ENCODE results near the gene DIP2C. TPM values are rescaled to one million over a fixed set of nuclear protein-coding genes. Genes with fewer than 3 reads are reported as not detected.
A peak's percentile ranks its signal among the peaks of the same experiment; 100 is the strongest.

Gene DIP2C
- total RNA-seq, 1 donor from 2014 or later = 5.1 TPM

DNA sequence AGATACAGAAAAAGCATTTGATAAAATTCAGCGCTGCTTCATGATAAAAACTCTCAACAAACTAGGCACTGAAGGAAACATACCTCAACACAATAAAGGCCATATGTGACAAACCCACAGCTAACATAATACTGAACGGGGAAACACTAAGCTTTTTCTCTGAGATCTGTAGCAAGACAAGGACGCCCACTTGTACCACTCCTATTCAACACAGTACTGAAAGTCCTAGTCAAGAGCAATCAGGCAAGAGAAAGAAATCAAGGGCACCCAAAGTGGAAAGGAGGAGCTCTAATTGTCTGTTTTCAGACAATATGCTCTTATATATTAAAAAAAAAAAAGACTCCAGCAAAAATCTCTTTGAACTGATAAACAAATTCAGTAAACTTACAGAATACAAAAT is 13.3 kb downstream of the DIP2C start:
- no peak for DNase-seq (ENCODE audit: low read depth, low spot score)

- DNase-seq (ENCODE audit: low read depth, low spot score) = no peak
These were observed 13.9 kb downstream of the DIP2C start for GRCh38 chr10:675532-675931.

- no peak for DNase-seq (ENCODE audit: low read depth, low spot score)
These were observed 16.0 kb downstream of the DIP2C start for GRCh38 chr10:673492-673891.

DNA sequence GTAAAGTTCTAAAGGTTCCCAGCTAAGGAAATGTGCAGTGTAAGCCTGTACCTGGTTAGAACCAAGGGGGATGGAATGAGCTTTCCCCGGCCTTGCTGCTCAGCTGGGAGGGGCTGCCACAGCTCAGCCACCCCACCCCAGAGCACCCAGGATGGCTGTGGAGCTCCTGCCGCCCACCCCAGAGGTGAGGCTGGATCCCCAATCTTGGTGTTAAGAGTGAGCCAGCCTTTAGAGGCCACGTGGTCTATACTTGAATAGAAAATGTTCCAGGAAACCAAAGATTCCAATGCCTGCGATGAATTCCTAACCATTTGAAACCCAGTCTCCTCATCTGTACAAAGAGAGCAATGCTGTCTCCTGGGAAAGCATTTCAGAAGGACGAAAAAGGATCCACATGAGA is 16.5 kb downstream of the DIP2C start:
- DNase-seq (ENCODE audit: low read depth, low spot score) = no peak

- no peak for DNase-seq (ENCODE audit: low read depth, low spot score)
These were observed 17.3 kb downstream of the DIP2C start for GRCh38 chr10:672203-672602.

DNA sequence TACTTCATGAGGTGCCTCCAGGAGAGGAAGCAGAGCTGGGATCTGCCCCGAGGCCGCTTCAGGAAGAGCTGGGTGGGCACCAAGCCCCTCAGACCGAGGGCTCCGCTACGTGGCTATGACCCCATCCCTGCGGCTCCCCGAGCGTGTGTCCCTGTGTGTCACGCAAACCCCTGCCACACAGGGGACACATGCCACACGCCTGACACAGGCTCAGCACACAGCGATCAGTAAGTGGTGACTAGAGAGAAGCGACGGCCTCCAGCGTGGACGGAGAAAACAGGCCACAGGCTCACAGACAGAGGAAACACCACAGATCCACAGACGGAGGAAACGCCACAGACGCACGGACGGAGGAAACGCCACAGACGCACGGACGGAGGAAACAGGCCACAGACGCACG is 18.5 kb downstream of the DIP2C start:
- no peak for DNase-seq (ENCODE audit: low read depth, low spot score)

- DNase-seq (ENCODE audit: low read depth, low spot score) = no peak
These were observed 19.4 kb downstream of the DIP2C start for GRCh38 chr10:670038-670437.

GRCh38 chr10:668786-669485 is 20.5 kb downstream of the DIP2C start:
- no peak for DNase-seq (ENCODE audit: low read depth, low spot score)

DNA sequence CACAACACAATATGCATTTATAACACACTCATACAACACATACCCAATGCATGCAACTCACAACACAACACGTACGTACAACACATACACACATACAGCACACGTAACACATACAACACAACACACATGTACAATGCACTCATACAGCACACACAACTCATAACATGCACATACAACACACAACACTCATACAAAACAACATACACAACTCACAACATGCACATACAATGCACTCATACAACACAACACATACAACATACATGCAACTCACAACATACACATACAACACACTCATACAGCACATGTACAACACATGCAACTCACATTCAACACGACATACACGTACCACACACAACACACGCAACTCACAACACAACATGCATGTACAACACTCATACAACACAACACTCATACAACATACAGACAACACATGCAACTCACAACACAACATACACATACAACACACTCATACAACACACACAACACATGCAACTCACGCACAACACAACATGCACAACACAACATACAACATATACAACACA is 21.8 kb downstream of the DIP2C start:
- DNase-seq (ENCODE audit: low read depth, low spot score) = no peak

DNA sequence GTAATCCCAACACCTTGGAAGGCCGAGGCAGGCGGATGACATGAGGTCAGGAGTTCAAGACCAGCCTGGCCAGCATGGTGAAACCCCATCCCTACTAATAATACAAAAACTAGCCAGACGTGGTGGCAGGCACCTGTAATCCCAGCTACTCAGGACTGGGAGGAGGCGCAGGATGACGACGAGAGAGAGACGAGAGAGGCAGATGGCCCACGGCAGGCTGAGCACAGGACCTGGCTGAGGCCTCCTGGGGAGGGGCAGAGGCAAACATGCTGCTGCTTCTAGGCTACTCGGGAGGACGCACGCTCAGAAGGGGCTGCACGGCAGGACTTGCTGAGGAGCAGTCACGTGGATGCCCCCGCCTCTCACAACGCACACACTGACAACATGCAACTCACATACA is 22.4 kb downstream of the DIP2C start:
- no peak for DNase-seq (ENCODE audit: low read depth, low spot score)

DNA sequence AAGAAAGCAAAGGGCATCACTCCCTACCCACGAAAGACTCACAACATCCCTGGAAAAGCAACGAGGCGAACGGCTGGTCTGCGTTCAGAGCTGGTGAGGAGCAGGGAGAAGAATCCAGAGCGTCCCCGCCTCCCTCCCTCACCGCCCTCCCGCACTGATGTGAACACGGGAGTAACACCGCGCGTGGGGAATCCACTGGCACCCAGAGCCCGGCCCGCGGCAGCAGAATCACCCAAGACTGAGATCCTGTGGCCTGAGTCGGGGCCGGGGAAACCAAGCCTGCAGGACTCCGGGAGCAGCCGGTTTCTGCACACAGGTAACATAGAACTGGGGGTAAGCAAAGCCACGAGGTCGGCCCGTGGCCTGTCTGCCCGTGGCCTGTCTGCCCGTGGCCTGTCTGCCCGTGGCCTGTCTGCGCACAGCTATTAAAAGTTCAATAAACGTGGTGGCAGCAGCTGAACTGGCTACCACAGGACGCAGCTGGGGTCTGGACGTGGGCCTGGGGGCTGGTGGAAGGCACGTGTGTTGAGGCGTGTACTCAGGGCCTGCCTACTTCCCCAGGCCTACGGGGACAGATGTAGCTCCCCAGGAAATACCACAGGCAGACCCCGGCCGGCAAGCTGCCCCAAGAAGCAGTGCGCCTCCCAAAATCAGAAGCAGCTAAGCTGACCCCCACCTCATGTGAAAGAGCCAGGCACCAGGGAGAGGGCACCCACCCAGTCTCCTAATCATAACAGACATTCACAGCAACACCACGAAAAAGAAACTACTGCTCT is 23.0 kb downstream of the DIP2C start:
- DNase-seq (ENCODE audit: low read depth, low spot score) = no peak

- DNase-seq (ENCODE audit: low read depth, low spot score) = peak; percentile 17
These were observed 23.8 kb downstream of the DIP2C start for GRCh38 chr10:665579-666091.

DNA sequence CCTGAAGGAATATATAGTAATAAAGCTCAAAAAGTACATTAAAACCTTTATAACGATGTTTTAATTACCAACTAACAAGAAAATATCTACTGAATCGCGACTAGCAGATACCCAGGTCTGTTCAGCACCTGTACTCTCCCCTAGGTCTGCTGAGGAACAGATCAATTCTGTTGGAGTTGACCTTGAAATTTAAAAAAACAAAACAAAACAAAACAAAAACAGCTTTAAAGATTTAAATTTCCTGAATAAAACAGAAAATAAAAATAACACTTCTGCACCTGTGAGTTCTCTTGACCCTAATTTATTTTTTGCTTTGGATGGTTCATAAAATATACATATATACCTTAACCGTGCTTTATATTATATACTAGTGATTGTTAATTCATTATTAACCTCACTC is 24.6 kb downstream of the DIP2C start:
- DNase-seq (ENCODE audit: low read depth, low spot score) = no peak

DNA sequence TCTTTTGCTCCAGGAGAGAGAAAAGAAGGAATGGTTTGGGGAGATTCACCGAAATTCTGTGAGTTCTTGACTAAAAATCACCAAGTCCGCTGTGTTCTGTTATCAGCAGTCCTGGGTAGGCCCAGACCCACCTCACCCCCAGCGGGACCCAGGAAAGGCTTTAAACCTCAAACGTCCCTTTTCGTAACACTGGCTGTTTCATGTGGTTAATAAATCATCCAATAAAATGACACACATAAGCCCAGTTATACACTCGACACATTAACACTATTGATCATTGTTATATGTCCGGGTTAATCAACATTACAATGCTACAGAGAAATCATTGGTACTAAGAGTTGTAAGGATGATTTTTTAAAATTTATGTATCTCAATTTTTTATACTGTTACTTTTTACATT is 25.2 kb downstream of the DIP2C start:
- DNase-seq (ENCODE audit: low read depth, low spot score) = no peak

DNA sequence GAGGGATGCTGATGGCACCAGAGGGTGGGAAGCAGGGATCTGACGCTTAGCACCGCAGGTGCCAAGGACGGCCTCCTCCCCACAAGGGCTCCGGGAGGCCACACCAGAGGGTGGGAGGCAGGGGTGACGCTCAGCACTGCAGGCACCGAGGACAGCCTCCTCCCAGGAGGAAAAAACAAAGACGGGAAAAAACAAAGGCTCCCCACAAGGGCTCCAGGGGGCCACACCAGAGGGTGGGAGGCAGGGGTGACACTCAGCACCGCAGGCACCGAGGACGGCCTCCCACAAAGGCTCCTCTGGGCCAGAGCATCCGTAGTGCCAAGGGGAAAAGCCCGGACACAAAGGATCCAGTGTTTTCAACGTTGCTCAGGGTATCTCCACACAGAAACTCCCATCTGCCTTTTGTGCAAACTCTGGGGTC is 25.6 kb downstream of the DIP2C start:
- DNase-seq (ENCODE audit: low read depth, low spot score) = no peak

DNA sequence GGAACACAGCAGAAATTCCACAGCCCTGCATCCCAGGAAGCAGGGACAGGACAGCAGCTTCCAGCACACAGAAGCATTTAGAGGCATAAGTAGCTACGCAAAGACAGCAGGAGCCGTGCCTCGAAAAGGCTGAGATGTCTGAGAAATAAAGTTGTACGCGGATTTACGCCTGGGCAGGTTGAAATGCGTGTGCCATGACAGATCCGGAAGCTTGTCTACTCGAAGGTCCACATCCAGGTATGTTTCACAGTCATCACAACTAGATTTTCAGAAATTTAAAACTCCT is 26.1 kb downstream of the DIP2C start:
- DNase-seq (ENCODE audit: low read depth, low spot score) = no peak

DNA sequence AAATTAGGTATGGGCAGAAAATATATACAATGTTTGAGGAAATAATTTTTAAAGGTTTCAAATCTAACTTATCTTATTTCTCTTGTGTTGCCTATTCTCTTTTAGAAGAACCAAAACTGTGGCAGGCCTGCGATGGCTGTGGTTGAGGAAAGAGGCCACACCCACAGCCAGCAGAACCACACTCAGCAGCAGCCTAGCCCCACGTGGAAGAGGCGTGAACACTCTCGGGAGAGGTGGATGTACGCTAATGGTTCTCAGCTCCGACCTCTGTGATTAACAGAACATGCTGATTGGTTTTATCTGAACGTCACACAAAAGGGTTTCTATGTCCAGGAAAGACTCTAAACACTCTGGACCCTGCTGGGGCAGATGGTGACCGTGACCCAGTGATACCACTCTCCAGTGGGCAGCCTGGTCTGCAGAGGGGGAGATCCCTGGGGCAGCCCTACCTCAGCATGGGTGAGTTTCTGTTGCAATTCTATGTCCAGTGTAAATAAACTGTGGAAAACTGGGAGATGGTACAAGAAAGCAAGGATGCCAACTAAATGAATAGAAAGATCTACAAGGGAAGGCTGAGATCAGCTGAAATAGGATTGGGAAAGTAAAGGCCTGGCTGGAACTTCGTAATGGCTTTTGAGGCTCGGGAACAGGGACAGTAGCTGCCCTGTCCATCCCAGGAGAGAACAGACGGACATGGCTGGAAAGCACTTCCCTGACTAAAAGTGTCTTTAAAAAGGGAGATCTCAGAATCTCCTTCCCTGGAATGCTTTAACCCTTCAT is 26.6 kb downstream of the DIP2C start:
- DNase-seq (ENCODE audit: low read depth, low spot score) = no peak

- no peak for DNase-seq (ENCODE audit: low read depth, low spot score)
These were observed 27.3 kb downstream of the DIP2C start for GRCh38 chr10:662223-662605.

DNA sequence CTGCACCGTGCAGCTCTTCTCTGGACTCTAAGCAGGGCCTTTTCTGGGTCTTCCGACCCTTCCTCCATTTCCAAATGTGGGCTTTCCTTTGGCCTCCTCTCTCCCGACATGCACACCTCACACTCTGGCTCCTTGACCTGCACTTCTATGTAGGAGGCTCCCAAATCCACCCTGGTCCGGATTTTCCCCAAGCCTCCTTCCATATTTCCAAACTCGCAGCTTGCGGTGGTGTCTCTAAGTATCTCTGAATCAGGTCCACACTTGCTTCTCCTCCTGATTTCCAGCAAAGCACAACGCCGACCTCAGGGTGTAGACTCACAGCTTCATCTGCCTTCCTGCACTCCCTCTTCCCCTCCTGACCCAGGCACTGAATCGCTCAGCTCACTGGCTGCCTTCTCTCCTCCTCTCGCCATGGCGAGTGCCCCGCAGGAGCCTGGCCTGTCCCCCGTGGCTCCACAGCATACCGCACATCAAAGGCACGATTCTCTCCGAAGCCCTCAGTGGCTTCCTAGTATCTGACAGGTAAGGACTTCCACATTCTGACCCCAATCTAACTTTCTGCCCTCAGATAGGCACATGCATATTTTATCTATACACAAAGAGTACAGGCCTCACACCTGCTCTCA is 27.8 kb downstream of the DIP2C start:
- no peak for DNase-seq (ENCODE audit: low read depth, low spot score)

- no peak for DNase-seq (ENCODE audit: low read depth, low spot score)
These were observed 28.4 kb downstream of the DIP2C start for GRCh38 chr10:660970-661596.

DNA sequence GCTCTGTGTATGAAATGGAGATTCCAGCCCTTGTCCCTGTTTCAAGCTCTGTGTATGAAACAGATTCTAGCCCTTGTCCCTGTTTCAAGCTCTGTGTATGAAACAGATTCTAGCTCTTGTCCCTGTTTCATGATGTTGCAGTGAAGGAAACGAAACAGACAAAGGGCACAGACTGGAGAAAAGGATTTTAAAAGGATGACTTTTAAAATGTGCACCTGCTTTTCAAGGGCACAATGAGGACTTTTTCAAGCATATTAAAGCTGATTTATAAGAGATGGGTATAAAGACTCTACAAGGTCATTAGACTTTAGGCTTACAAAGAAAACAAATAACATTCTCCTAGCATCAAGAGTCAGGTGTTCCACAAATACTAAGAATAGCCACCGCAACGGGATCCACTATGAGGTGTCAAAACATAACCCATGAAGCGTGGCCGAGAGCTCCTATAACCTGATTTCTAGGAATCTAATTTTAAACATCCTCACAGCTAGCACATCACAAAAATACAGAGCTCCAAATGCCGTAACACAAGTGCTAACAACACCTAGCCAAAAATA is 29.0 kb downstream of the DIP2C start:
- no peak for DNase-seq (ENCODE audit: low read depth, low spot score)

All from pulmonary artery endothelial cell (primary cell).